NCI-H1092 treated with DMSO at 0.1 percent for 48 hours (cell line): ENCODE data around the gene ASCC1.
"Not testable (repeated sequence)": the region's sequence is repeated elsewhere in the genome, so short reads cannot be mapped to it uniquely, and the experiment has no call there.

Source experiments
- DNase-seq: peaks from one replicate; lab custom pipeline; 2025; lab: John Stamatoyannopoulos, UW

ASCC1 gene

GRCh38 chr10:72124989-72125388 lies 91.1 kb downstream of the ASCC1 start:
- no peak for DNase-seq

- no peak for DNase-seq
These were observed 91.7 kb downstream of the ASCC1 start for GRCh38 chr10:72124381-72124780.

- DNase-seq = no peak
These were observed 92.5 kb downstream of the ASCC1 start for GRCh38 chr10:72123616-72124015.

- no peak for DNase-seq
These were observed 93.9 kb downstream of the ASCC1 start for GRCh38 chr10:72122221-72122620.

- no peak for DNase-seq
These were observed 94.7 kb downstream of the ASCC1 start for GRCh38 chr10:72121389-72121788.

GRCh38 chr10:72116372-72116771 lies 99.7 kb downstream of the ASCC1 start:
- no peak for DNase-seq

GRCh38 chr10:72114706-72115450 lies 101.2 kb downstream of the ASCC1 start:
- DNase-seq = no peak

- DNase-seq = no peak
These were observed 105.2 kb downstream of the ASCC1 start for GRCh38 chr10:72110673-72111401.

GRCh38 chr10:72109636-72110157 lies 106.4 kb downstream of the ASCC1 start:
- DNase-seq = no peak

GRCh38 chr10:72108830-72109635 lies 107.0 kb downstream of the ASCC1 start:
- DNase-seq = no peak

- DNase-seq = not testable (repeated sequence)
These were observed 108.1 kb downstream of the ASCC1 start for GRCh38 chr10:72108004-72108370.

- DNase-seq = no peak
These were observed 108.6 kb downstream of the ASCC1 start for GRCh38 chr10:72107325-72108003.

- DNase-seq = no peak
These were observed 109.2 kb downstream of the ASCC1 start for GRCh38 chr10:72106896-72107295.

- no peak for DNase-seq
These were observed 109.8 kb downstream of the ASCC1 start for GRCh38 chr10:72106154-72106849.

- no peak for DNase-seq
These were observed 110.4 kb downstream of the ASCC1 start for GRCh38 chr10:72105710-72106109.

- DNase-seq = no peak
These were observed 111.0 kb downstream of the ASCC1 start for GRCh38 chr10:72105098-72105475.

GRCh38 chr10:72104472-72105097 lies 111.5 kb downstream of the ASCC1 start:
- no peak for DNase-seq

- no peak for DNase-seq
These were observed 116.5 kb downstream of the ASCC1 start for GRCh38 chr10:72099600-72099921.

GRCh38 chr10:72098836-72099599 lies 117.1 kb downstream of the ASCC1 start:
- DNase-seq = no peak

GRCh38 chr10:72098301-72098835 lies 117.7 kb downstream of the ASCC1 start:
- DNase-seq = no peak
